PC-9 (cell line): ENCODE results near the gene ZMYM2.

ENCODE experiments used
- EZH2 ChIP-seq: fragments of 200-600 bp; sonication (generic); IDR thresholded peaks from 2 replicates; pipeline ENCODE4 v1.8.0; 2017; ENCODE audit warnings: antibody characterized with exemption, low read depth
- TF ChIP-seq, protein P1 (sequence below): fragments of 200-600 bp; sonication (generic); conservative IDR thresholded peaks from 2 replicates; pipeline ENCODE4 v1.6.1; 2017; ENCODE audit warnings: mixed run types, antibody characterized with exemption, mild to moderate bottlenecking, moderate library complexity

- TF ChIP-seq, protein P1, sequence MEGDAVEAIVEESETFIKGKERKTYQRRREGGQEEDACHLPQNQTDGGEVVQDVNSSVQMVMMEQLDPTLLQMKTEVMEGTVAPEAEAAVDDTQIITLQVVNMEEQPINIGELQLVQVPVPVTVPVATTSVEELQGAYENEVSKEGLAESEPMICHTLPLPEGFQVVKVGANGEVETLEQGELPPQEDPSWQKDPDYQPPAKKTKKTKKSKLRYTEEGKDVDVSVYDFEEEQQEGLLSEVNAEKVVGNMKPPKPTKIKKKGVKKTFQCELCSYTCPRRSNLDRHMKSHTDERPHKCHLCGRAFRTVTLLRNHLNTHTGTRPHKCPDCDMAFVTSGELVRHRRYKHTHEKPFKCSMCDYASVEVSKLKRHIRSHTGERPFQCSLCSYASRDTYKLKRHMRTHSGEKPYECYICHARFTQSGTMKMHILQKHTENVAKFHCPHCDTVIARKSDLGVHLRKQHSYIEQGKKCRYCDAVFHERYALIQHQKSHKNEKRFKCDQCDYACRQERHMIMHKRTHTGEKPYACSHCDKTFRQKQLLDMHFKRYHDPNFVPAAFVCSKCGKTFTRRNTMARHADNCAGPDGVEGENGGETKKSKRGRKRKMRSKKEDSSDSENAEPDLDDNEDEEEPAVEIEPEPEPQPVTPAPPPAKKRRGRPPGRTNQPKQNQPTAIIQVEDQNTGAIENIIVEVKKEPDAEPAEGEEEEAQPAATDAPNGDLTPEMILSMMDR, result no peak
- no peak for TF ChIP-seq EZH2
Measured at GRCh38 chr13:19991531-19991930, 33.0 kb downstream of the ZMYM2 start.
